HG03045 (cell line): ENCODE measurements around the gene EBF3.

Source experiments
- ATAC-seq: cut with Tn5 transposase; IDR thresholded peaks from one replicate; pipeline ENCODE4 v1.9.1; 2021; ENCODE audit warnings: mild to moderate bottlenecking, moderate library complexity; ENCODE audit not compliant: unreplicated experiment

EBF3 gene

GRCh38 chr10:129809841-129810240, 154.2 kb downstream of the EBF3 start:
- no peak for ATAC-seq

DNA sequence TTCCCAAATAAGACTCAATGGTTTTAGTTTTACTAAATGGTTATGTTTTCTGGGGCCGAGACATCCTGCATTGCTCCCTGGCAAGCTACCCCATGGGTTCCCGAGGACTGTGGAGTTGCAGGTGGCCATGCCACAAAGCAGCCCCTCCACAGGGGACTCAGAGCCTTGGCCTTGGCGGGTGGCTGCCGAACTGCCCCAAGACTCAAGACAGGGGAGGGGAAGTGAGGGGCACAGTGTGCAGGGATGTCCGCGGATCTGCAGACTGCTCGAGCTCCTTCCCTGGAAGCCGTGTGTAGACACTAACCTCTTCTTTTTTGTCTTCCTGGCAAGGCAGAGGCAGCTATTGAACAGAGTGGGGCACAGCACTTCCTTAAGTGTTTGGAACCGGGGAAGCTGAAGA, 154.6 kb downstream of the EBF3 start:
- ATAC-seq, result no peak

GRCh38 chr10:129808092-129808983, 155.7 kb downstream of the EBF3 start:
- no peak for ATAC-seq

DNA sequence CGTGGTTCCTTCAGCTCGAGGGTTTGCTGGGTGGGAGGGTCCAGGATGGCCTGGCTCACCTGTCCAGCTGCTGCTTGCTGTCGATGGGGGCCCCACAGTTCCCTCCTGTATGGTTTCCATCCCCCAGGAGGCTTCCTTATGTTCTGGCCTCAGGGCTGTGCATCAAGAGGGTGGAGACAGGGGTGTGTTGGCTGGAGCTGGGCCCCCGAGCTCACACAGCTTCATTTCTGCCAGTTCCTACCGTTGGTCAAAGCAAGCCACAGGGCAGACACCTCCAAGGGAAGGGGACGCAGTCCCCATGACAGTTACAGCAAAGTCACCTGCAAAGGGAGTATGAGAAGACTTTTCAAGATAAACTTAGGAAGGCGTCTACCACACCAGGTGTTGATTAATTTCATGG, 156.9 kb downstream of the EBF3 start:
- no peak for ATAC-seq

DNA sequence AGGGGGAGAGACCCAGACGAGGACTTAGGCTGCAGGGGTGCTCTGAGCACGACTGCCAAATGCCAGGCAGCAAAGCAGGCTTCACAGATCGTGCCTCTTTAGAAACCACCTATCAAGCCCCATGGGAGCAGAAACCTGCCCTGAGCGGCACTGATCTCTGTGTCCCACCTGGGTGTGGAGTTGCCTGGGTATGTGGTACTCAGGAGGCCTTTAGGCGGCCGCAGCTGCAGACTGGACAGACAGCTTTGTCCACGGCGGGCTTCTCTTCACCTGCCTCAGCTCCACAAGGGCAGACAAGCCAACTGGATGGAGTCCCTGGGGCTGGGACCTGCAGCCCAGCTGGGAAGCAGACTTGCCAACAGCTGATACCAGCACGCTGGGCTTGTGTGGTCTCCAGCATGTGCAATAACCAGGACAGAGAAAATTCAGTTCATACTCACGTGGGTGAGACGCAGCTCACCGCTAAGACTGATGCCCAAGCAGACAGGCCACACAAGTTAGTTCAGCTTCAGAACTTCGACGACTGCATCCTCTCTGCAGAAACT, 163.2 kb downstream of the EBF3 start:
- ATAC-seq, result no peak

- no peak for ATAC-seq
These were observed 164.1 kb downstream of the EBF3 start for GRCh38 chr10:129799942-129800341.

- ATAC-seq, result no peak
These were observed 167.2 kb downstream of the EBF3 start for GRCh38 chr10:129796710-129797420.

DNA sequence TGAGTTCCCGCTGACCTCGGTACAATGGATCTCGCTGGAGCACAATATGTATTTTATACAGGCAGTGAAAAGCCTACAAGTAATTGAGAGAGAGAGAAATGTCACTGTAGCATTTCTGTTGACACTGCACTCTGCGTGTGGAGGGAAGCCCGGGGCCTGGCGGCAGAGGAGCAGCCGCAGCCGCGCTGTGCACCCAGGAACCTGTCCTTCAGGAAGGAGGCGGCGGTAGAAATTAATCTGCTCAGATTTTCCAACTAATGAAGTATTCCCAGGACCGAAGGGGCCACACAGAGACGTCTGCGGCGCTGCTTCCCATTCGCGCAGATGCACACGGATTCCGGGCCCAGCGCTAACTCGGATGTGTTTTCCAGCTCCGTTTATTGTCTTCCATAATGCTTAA, 170.1 kb downstream of the EBF3 start:
- no peak for ATAC-seq

DNA sequence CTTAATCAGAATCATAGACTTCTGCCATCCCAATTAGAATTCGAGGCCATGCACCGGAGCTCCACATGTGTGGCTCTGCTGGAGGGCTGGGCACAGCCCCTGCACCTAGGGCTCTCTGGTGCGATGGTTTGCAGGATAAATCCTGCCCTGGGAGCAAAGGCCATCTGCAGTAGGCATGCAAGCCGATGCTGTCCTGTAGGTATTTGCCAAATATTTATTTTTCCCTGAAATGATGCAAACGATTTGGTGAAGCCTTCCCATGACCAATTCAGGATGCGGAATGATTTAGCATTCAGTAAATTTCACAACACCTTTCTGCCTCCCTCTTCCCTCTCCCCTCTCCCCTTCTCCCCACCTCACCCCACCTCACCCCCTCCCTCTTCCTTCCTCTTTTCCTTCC, 170.6 kb downstream of the EBF3 start:
- ATAC-seq, result no peak

GRCh38 chr10:129792864-129793263, 171.2 kb downstream of the EBF3 start:
- ATAC-seq, result no peak

DNA sequence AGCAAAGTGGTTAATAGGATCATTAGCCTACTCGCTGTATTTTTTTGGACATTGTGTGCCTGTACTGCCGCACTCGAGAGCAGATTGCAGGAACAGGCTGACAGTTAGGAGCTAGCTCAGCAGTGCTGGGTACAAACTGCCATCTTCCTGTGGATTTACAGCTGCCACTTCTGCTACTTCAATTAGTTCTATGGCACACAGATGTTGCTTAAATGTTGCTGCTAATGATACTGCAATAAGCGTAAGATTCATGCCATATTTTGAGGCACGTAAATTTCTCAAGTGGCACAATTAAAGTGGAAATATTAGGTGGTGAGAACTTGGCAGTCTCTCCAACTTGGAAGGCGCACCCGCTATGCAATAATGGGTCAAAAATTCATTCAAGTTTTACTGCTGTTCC, 171.9 kb downstream of the EBF3 start:
- ATAC-seq, result no peak

DNA sequence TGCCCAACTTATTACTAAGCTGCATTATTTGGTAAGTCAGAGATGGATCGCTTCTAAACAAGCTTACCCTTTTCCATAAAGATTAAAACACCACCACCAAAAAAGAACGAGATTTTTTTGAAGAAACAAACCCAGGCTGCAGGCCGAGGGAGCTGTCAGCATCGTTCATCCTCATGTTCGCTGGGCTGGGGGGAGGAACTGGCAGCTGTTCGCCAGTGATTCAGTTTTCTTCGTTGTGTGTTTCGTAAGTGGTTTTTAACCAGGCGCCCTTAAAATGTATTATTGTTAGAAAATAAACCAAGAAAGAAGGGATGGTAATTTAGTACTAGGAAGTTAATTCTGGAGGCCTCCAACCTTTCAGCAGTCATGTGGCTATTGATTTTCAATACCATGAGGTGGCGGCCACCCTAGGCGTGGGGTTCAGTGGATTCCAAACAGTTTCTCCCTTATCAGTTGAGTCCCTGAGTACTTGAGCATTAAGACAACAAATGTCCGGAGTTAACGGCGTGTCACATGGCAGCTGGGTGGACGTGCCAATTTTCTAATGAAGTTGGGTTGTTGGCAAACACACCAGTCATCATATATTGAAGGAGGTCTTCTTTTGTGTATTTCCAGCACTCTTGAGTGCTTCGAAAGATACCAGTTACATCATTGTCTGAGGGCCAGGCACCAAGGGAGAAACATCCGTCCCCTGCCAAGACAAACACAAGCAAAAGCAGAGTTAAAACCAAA, 173.2 kb downstream of the EBF3 start:
- ATAC-seq, result no peak

GRCh38 chr10:129788215-129788614, 175.9 kb downstream of the EBF3 start:
- ATAC-seq, result no peak

- ATAC-seq, result no peak
These were observed 176.5 kb downstream of the EBF3 start for GRCh38 chr10:129787557-129787956.

DNA sequence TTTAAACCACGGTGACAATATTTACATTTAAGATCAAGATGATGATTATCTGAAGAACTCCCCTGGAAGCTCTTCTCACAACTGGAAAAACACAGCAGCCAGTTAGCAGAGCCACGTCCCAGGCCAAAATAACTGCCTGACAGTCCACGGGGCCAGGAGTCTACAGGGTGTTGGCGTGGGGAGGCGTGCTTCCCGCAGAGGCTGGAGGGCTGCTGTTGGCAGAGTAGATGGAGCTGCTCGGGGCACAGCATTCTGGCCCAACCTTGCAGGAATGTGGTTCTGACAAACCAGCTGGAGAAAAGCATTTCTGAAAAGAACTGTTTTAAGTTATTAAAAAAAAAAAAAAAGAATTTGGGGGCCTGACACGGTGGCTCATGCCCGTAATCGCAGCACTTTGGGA, 177.9 kb downstream of the EBF3 start:
- ATAC-seq, result no peak

GRCh38 chr10:129785536-129785981, 178.5 kb downstream of the EBF3 start:
- no peak for ATAC-seq
